CD4-positive, alpha-beta T cell treated with Interleukin-4 for 4 hours (primary cell): ENCODE results near the gene SPSB4.

Experiments used
- DNase-seq: peaks from one replicate; pipeline ENCODE4 v3.0.0-alpha.2; 2020

The SPSB4 gene

DNA sequence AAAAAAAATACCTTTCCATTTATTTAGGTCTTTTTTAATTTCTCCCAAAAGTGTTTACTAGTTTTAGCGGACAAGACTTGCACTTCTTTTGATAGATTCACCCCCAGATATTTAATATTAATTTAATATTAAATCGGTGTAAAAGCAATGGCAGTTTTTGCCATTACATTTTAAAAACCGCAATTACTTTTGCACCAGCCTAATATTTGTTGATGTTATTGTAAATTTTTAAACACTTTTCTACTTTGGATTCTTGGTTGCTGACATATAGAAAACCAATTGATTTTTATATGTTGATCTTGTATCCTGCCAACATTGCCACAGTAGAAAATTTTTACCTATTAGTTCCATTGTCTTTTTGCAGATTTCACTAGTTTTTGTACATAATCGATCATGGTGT is 116.5 kb downstream of the SPSB4 start:
- DNase-seq = no peak

DNA sequence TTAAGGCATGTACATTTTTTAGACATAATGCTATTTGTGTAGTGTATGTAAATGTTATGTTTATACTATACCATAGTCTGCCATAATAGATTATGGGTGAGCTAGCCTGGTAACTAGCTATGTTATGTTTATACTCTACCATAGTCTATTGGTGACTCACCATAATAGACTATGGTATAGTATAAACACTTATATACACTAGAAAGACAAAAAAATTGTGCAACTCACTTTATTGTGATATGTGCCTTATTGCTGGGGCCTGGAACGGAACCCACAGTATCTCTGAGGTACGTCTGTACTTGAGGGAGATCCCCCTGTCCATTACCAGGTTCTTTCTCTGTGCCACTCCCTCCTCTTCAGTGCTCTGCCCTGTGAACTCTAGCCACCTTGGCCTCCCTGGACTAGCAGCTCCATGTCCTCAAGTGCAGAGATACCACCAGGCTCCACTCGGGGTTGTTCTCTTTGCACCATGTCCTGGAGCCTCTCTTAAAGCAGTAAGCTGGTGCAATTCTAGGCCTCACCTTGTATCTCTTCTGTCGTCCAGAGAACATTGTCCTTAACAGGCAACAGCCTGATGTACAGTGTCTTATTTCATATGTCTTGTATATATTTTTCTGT is 119.6 kb downstream of the SPSB4 start:
- DNase-seq = no peak

DNA sequence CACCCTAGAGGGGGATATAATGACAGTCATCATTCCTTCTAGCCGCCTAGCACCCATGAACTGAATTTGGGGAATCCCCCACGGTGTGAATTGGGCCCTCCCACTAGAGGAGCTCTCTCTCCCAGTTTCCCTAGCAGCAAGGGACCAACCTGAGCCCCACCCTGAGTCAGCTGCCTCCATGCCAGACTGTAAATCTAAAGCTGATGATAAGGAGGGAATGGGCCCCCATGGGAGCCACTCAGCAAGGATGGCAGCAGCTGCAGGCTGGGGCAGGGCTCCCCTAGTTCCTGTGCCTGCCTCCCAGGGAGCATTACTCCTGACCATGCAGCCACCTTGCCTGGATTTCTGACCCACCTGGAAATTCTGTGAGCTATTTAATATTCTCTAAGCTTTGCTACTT is 123.5 kb downstream of the SPSB4 start:
- DNase-seq = no peak

DNA sequence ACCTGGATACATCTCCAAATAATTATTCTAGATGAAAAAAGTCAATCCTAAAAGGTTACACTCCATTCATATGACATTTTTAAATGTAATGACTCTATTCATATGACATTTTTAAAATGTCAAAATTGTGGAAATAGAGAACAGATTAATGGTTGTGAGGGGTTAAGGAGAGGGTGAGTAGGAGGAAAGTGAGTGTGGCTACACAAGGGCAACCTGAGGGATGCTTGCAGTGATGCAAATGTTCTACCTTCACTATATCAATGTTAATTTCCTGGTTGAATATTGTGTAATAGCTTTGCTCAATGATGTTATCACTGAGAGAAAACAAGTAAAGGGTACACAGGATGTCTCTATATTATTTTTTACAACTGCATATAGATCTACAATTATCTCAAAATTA is 125.6 kb downstream of the SPSB4 start:
- DNase-seq = no peak

DNA sequence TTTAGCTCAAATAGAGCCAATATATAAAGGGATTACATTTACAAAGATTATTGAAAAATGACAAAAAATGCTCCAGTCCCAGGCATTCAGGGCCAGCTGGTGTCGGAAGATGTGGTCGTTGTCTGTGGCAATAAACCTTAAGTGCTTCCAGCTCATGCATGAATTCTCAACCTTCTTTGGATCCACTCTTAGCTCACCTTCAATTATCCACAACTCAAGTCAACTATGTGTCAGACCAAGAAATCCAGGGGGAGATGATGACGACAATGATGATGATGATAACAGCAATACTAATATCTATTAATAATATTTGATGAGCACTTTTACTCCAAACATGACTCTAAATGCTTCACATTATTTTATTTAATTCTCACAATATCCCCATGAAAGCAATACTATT is 126.9 kb downstream of the SPSB4 start:
- DNase-seq = no peak

DNA sequence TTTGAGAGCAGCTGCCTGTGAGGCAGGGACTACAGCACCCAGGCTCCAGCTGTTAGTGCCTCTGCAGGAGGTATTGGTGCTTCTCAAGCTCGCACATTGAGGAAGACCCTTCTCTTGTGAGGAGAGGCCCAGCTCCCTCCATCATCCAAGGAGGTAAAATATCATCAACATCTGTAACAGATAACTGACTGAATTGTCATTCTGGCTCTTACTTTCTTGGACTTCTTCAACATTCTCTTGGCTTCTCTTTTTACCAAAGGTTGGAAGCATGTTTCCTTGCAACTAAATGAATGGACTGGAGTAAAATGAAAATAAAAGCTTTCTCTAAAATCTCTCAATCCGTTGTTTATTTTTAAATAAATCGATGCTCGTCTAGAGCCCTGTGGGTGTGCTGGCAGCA is 127.4 kb downstream of the SPSB4 start:
- no peak for DNase-seq

DNA sequence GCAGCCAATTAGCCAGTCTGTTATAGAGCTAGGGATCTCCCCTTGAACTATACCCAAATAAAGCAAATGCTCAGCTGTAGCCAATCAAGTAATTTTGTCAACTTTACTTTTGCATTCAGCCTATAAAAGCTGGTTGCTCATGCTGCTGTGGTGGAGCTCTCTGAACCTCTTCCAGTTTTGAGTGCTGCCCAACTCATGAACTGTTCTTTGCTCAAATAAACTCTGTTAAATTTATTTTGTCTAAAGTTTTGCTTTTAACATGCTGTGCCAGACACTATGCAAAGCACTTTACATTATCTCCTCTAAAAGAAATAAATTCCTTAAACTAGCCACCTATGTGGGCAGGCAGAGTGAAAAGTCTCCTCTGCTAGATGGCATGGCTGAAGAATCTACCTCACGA is 128.8 kb downstream of the SPSB4 start:
- DNase-seq = no peak

DNA sequence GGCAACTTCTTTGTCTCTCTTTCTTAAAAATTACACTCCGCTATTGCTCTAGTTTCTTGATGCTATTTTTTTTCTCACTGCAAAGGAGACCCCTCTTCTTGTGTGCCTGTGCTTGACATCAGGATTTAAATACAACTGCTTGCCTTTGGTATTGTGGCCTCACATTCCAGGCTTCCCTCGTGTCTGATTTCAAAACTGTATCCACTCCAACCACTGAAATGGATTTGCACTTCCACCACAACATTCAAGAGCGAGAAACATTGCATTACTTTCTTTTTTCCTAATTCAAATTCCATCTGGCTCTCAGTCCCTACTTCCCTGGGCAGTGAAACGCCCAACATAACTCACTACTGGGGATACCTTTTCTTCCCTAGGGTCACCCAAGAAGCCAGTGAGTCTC is 130.0 kb downstream of the SPSB4 start:
- DNase-seq = no peak

DNA sequence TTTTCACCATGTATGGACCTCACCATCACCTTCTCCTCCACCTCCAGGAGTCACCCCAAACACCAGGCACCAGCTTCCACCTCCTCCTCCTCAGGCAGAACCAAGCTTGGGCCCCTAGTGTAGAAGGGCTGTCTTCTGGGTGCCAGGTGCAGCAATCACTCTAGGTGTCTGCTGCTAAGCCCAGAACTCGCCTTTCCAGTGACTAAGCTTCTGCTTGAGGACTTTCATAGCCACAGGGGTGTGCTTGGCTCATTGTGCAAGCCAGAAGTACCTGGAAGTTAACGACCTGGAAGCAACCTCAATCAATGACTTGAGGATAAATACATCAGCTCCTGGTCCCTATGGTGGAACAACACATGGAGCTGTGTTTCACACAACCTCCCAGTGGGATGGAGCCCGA is 130.7 kb downstream of the SPSB4 start:
- no peak for DNase-seq

DNA sequence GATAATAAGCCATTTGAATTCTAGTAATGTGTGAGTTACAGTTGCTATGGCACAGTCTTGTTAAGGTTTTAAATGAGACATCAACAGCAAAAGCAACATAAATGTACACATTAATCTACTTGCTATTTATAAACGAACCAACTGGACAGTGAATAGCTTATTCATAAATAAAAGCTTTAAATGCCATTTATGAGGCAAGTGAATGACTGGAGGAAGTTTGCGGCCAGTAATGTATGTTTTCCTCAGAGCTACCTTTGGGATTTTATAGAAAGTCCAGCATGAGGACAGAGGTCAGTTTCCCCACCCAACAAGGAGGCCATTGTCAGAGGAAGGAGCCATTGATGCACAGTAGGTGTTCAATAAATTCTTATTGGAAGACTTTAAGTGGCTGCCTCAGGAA is 132.5 kb downstream of the SPSB4 start:
- DNase-seq = no peak

DNA sequence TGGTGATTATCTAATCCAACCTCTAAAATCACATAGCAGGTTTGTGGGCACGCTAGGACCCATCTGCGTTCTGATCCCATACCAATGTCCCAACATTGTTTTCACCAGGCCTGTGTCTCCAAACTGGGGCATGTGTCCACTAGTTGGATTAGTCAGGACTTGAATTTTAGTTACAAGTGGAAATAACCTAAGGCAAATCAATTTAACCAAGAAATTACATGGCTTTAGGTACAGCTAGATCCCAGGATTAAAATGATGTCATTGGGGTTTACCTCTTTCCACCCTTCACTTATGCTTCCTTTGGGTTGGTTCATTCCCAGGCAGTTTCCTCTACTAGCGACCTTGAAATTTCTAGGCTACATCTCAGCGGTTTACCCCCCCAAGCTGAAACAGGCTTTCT is 133.3 kb downstream of the SPSB4 start:
- DNase-seq = no peak

DNA sequence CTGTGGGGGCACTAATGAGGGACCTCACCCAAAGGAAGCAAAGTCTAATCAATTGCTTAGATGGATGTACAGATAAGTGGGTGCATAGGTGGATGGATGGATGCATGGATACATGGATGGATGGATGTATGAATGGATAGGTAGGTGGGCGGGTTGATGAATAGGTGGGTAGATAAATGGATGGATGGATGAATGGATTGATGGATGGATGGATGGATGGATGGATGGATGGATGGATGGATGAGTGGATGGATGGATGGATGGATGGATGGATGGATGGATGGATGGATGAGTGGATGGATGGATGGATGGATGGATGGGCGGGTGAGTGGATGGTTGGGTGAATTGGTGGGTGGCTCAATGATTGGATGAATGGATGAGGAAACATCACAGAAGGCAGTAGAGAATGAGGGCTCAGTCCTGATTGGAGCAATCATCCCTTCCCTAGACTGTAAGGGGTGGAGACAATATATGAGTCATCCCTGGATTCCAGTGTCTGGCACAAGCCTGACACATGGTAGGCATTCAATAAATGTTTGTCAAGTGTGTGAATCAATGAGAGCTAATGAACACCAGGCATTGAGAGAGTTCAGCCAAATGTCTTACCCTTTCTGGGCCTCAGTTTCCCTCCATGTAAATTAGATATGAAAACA is 140.1 kb downstream of the SPSB4 start:
- no peak for DNase-seq

DNA sequence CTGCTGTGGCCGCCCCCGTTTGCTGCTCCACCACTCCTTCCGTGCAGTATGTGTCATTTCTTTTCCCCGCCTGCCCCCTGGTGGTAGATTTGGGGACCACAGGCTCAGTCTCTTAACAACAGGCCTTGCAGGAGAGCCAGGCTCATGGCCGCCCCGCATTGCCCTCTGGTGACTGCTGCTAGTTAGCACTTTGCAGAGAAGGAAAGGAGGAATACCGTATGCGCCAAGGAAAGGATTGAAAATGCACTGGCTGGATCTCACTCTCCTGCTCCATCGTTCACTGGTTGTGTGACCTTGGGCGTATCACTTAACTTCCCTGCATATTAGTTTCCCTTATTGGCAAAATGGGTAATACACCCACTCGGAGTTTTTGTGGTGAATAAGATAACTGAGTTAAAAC is 141.2 kb downstream of the SPSB4 start:
- peak; percentile 94 for DNase-seq

DNA sequence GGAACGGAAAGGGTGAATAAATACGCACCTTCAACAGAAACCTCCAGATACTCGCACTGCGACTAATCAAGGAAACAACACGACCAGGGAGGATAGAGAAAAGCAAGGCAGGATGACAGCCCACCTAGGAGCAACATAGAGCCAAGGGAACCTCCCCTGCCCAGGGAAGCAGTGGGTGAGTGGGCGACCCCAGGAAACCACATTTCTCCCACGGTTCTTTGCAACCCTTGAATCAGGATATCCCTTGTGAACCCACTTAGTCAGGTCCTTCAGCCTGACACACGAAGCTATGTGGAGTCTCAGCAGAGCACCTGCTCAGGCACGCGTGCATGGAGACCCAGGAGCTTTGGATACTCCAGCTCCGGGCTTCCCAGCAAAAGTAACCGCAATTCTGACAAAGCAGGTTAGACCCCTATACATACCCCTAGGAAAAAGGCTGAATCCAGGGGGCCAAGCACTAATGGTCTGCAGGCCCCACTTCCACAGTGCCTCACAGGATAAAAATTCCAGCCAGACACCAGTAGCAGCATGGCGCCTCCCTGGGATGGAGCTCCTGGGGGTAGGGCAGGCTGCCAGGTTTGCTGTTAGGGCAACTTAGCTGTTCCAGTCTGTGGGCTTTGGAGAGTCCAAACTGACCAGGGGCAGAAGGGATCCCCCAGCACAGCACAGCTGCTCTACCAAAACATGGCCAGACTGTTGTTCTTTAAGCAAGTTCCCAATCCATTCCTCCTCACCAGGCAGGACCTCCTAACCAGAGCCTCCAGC is 142.1 kb downstream of the SPSB4 start:
- DNase-seq = no peak
